GM12878 (cell line): ENCODE data around the gene LARP4B.

Experiments
- ATF7 ChIP-seq: fragments of 450-650 bp; IDR thresholded peaks from 2 replicates; pipeline ENCODE4 v1.6.1; 2016; ENCODE audit warnings: low read depth, mild to moderate bottlenecking
- BHLHE40 ChIP-seq, 2 experiments: fragments of 450-650 bp in 1 of 2; IDR thresholded peaks; 2 replicates each; pipeline ENCODE4 v1.6.1; 2011 to 2017; ENCODE audit warnings: low read depth in 2 of 2, borderline replicate concordance in 1 of 2, improper control_type of control experiment in 1 of 2, low read length in 1 of 2, mild to moderate bottlenecking in 1 of 2
- MEF2B ChIP-seq: fragments of 450-650 bp; IDR thresholded peaks from 2 replicates; pipeline ENCODE4 v1.6.1; 2018; ENCODE audit warnings: mild to moderate bottlenecking, moderate library complexity; ENCODE audit not compliant: partially characterized antibody, poor library complexity, severe bottlenecking
- NFYA ChIP-seq: IDR thresholded peaks from 2 replicates; pipeline ENCODE4 v1.6.1; 2011; ENCODE audit warnings: low read depth, mild to moderate bottlenecking, low read length, improper control_type of control experiment, borderline replicate concordance
- POLR2A ChIP-seq: IDR thresholded peaks from 2 replicates; pipeline ENCODE4 v1.6.1; 2011; ENCODE audit warnings: low read depth, mild to moderate bottlenecking, low read length
- SREBF2 ChIP-seq: IDR thresholded peaks from 2 replicates; pipeline ENCODE4 v1.6.1; 2012; ENCODE audit warnings: mild to moderate bottlenecking, low read length
- TF ChIP-seq, protein P1 (sequence below), 3 experiments: IDR thresholded peaks in 2 of 3; conservative IDR thresholded peaks in 1 of 3; 2 replicates each; pipeline ENCODE4 v1.5.1; 2011; ENCODE audit warnings: low read depth in 3 of 3, low read length in 3 of 3, mild to moderate bottlenecking in 3 of 3, control low read depth in 2 of 3, moderate library complexity in 2 of 3, inconsistent platforms in 1 of 3, mixed read lengths in 1 of 3; ENCODE audit not compliant: control insufficient read depth in 2 of 3, insufficient read depth in 1 of 3; ENCODE audit errors: extremely low read depth in 1 of 3
- TF ChIP-seq, protein P2 (sequence below): fragments of 450-650 bp; IDR thresholded peaks from 2 replicates; pipeline ENCODE4 v1.6.1; 2014; ENCODE audit warnings: mild to moderate bottlenecking

DNA sequence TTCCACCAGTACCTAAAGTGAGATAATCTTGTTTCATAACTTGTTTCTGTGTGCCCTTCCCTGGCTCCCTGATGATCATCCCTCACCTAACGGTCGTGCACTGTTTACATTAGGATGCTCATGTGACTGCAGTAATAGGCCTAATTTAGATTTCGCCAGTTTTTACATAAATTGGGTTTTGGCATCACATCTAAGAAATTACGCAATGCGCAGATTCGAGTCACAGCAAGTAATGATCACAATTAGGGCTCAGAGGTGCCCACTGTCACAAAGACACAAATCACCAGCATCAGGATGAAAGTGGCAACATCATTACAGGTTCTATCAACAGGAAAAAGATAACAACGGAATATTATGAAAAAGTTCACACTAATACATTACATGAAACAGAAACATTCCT, 94.7 kb downstream of the LARP4B start:
- TF ChIP-seq POLR2A (no peak), SREBF2 (no peak), MEF2B (no peak), ATF7 (no peak), BHLHE40 (IDR thresholded peaks at IDR 0.05; ENCODE audit: borderline replicate concordance in 1 of 2, low read depth in 2 of 2, low read length in 1 of 2) (no peak), NFYA (no peak)
- TF ChIP-seq, protein P1, sequence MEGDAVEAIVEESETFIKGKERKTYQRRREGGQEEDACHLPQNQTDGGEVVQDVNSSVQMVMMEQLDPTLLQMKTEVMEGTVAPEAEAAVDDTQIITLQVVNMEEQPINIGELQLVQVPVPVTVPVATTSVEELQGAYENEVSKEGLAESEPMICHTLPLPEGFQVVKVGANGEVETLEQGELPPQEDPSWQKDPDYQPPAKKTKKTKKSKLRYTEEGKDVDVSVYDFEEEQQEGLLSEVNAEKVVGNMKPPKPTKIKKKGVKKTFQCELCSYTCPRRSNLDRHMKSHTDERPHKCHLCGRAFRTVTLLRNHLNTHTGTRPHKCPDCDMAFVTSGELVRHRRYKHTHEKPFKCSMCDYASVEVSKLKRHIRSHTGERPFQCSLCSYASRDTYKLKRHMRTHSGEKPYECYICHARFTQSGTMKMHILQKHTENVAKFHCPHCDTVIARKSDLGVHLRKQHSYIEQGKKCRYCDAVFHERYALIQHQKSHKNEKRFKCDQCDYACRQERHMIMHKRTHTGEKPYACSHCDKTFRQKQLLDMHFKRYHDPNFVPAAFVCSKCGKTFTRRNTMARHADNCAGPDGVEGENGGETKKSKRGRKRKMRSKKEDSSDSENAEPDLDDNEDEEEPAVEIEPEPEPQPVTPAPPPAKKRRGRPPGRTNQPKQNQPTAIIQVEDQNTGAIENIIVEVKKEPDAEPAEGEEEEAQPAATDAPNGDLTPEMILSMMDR (IDR thresholded peaks at IDR 0.05 in 2 of 3, conservative IDR thresholded peaks at IDR 0.05 in 1 of 3; ENCODE audit: control insufficient read depth in 2 of 3, extremely low read depth in 1 of 3, insufficient read depth in 1 of 3, low read depth in 3 of 3, low read length in 3 of 3), result no peak
- TF ChIP-seq, protein P2, sequence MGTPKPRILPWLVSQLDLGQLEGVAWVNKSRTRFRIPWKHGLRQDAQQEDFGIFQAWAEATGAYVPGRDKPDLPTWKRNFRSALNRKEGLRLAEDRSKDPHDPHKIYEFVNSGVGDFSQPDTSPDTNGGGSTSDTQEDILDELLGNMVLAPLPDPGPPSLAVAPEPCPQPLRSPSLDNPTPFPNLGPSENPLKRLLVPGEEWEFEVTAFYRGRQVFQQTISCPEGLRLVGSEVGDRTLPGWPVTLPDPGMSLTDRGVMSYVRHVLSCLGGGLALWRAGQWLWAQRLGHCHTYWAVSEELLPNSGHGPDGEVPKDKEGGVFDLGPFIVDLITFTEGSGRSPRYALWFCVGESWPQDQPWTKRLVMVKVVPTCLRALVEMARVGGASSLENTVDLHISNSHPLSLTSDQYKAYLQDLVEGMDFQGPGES, result no peak
